Esophagus squamous epithelium (tissue), 5 donors: ENCODE data around the gene RAPGEF3. TPM values are rescaled to one million over a fixed set of nuclear protein-coding genes. Genes with fewer than 3 reads are reported as not detected.

Source experiments
- DNase-seq: peaks from one replicate; lab custom pipeline; 2025; lab: John Stamatoyannopoulos, UW
- H3K27ac ChIP-seq, 4 donors: fragments of 200-600 bp; sonication (generic); one replicate each; pipeline ENCODE4 v1.5.1; 2016 to 2019; ENCODE audit warnings: mild to moderate bottlenecking in 1 of 4
- H3K27me3 ChIP-seq, 4 donors: fragments of 200-600 bp; sonication (generic); 1 replicate in 3 of 4; 2 replicates in 1 of 4; pipeline versions ENCODE4 v1.5.1 to v1.6.0; 2017 to 2021; ENCODE audit warnings: antibody characterized with exemption in 1 of 4
- H3K36me3 ChIP-seq, 3 donors: fragments of 200-600 bp; sonication (generic); one replicate each; pipeline ENCODE4 v1.5.1; 2016 to 2019
- H3K4me1 ChIP-seq, 3 donors: fragments of 200-600 bp; sonication (generic); one replicate each; pipeline ENCODE4 v1.5.1; 2017 to 2019
- H3K4me3 ChIP-seq, 4 donors: fragments of 200-600 bp; sonication (generic); 1 replicate in 3 of 4; 2 replicates in 1 of 4; pipeline ENCODE4 v1.5.1; 2016 to 2019; ENCODE audit warnings: mild to moderate bottlenecking in 2 of 4, moderate library complexity in 1 of 4
- H3K9me3 ChIP-seq, 3 donors: fragments of 200-600 bp; sonication (generic); one replicate each; pipeline ENCODE4 v1.5.1; 2016 to 2019
- CTCF ChIP-seq, 6 experiments: fragments of 450-650 bp in 4 of 6; fragments of 200-600 bp in 2 of 6; sonication (generic) in 2 of 6; IDR thresholded peaks; one replicate each; pipeline ENCODE4 v1.5.1; 2016 to 2019; ENCODE audit warnings: antibody characterized with exemption in 6 of 6, mild to moderate bottlenecking in 4 of 6, moderate library complexity in 4 of 6
- POLR2A ChIP-seq, 4 donors: fragments of 450-650 bp; IDR thresholded peaks; one replicate each; pipeline ENCODE4 v1.6.1; 2017; ENCODE audit warnings: antibody characterized with exemption in 4 of 4, mild to moderate bottlenecking in 4 of 4, moderate library complexity in 3 of 4
- WGBS, 2 donors: methylation state at CpG; one replicate each; pipeline ENCODE4 v1.1.5; 2018; 5-methylcytosine and 5-hydroxymethylcytosine counted together
- intact Hi-C: fragments of 100-400 bp; cut with DNase I; formaldehyde crosslinking; loops from one replicate; pipeline ENCODE4 v1.15.0; 2022
- total RNA-seq, 4 donors: library from RNA; depleted of rRNA; stranded (reverse); fragments of >200 nt; gene quantifications; one replicate each; pipeline ENCODE4 v1.1.0, GENCODE V29; 2016
- donor health status: DM: yes; HTN: yes; CAD: no.

Gene RAPGEF3
- total RNA-seq, 4 donors from 2014 or later, result 12.9 to 39.3 (median 22.5) TPM

- H3K9me3 ChIP-seq, result no peaks in the 10 kb centered on the region
- H3K36me3 ChIP-seq, result peaks cover 5 to 60% (median 6%) of the 10 kb centered on the region in 3 donors
- no peak for DNase-seq
- WGBS, 2 donors, result 67 to 81% methylated on average over 2 to 8 of the region's 14 CpGs
- peaks cover 17 to 38% (median 21%) of the 10 kb centered on the region in 3 donors for H3K4me1 ChIP-seq
- intact Hi-C loops, result loop anchor here (10.0 kb wide), 1 partner anchor 87 kb away; no protein-coding TSS in a partner anchor
- TF ChIP-seq POLR2A (IDR thresholded peaks at IDR 0.05) (no peak), CTCF (IDR thresholded peaks at IDR 0.05) (no peak)
- H3K27ac ChIP-seq, result no peak overlapping the region
- no peaks in the 10 kb centered on the region for H3K27me3 ChIP-seq
- no peak overlapping the region for H3K4me3 ChIP-seq
Measured at GRCh38 chr12:47747596-47748506, 10.8 kb downstream of the RAPGEF3 start.

GRCh38 chr12:47747126-47747525 is 11.6 kb downstream of the RAPGEF3 start:
- H3K4me3 ChIP-seq, result no peak overlapping the region
- DNase-seq, result no peak
- no peaks in the 10 kb centered on the region for H3K9me3 ChIP-seq
- no peak for TF ChIP-seq CTCF (IDR thresholded peaks at IDR 0.05)
- TF ChIP-seq POLR2A (IDR thresholded peaks at IDR 0.05), result no peak
- H3K36me3 ChIP-seq, result peaks cover 5 to 59% (median 6%) of the 10 kb centered on the region in 3 donors
- H3K27me3 ChIP-seq, result no peaks in the 10 kb centered on the region
- H3K4me1 ChIP-seq, result peaks cover 10 to 38% (median 16%) of the 10 kb centered on the region in 3 donors
- peak overlapping the region in 1 of 4 donors; percentile 3 for H3K27ac ChIP-seq
- intact Hi-C loops, result loop anchor here (10.0 kb wide), 1 partner anchor 88 kb away; no protein-coding TSS in a partner anchor
- WGBS, 2 donors, result 75 to 79% methylated on average over 4 of the region's 4 CpGs

GRCh38 chr12:47746523-47746922 is 12.2 kb downstream of the RAPGEF3 start:
- H3K27me3 ChIP-seq, result no peaks in the 10 kb centered on the region
- WGBS, 2 donors, result 40 to 89% methylated on average over 1 to 3 of the region's 7 CpGs
- TF ChIP-seq POLR2A (IDR thresholded peaks at IDR 0.05) (no peak), CTCF (IDR thresholded peaks at IDR 0.05) (no peak)
- no peak for DNase-seq
- intact Hi-C loops, result loop anchor here (10.0 kb wide), 1 partner anchor 88 kb away; no protein-coding TSS in a partner anchor
- H3K4me3 ChIP-seq, result no peak overlapping the region
- H3K4me1 ChIP-seq, result peaks cover 8 to 38% (median 13%) of the 10 kb centered on the region in 3 donors
- H3K36me3 ChIP-seq, result peaks cover 5 to 53% (median 6%) of the 10 kb centered on the region in 3 donors
- no peaks in the 10 kb centered on the region for H3K9me3 ChIP-seq
- H3K27ac ChIP-seq, result no peak overlapping the region

- intact Hi-C loops, result loop anchor here (10.0 kb wide), 1 partner anchor 89 kb away; no protein-coding TSS in a partner anchor
- no peaks in the 10 kb centered on the region for H3K27me3 ChIP-seq
- no peak overlapping the region for H3K27ac ChIP-seq
- DNase-seq, result no peak
- peaks cover 5 to 49% (median 6%) of the 10 kb centered on the region in 3 donors for H3K36me3 ChIP-seq
- TF ChIP-seq CTCF (IDR thresholded peaks at IDR 0.05), result no peak
- no peak for TF ChIP-seq POLR2A (IDR thresholded peaks at IDR 0.05)
- peaks cover 8 to 38% (median 15%) of the 10 kb centered on the region in 3 donors for H3K4me1 ChIP-seq
- no peak overlapping the region for H3K4me3 ChIP-seq
- 83 to 88% methylated on average over 5 of the region's 5 CpGs for WGBS, 2 donors
- H3K9me3 ChIP-seq, result no peaks in the 10 kb centered on the region
Measured at GRCh38 chr12:47746073-47746472, 12.6 kb downstream of the RAPGEF3 start.
